ENCODE data around the gene SH2B3. TPM values are rescaled to one million over a fixed set of nuclear protein-coding genes. Genes with fewer than 3 reads are reported as not detected.
A peak's percentile ranks its signal among the peaks of the same experiment; 100 is the strongest.

The SH2B3 gene
- total RNA-seq, 1 donor from 2014 or later = 124 TPM

- Histone ChIP-seq H3K27me3 (no peaks in the 10 kb centered on the region), H3K36me3 (peaks cover 66 to 68% of the 10 kb centered on the region in 2 donors), H3K4me3 (no peak overlapping the region), H3K9me3 (no peaks in the 10 kb centered on the region), H3K4me1 (no peaks in the 10 kb centered on the region), H3K27ac (peak overlapping the region in 1 of 2 donors; percentile 15)
- TF ChIP-seq, protein P1, sequence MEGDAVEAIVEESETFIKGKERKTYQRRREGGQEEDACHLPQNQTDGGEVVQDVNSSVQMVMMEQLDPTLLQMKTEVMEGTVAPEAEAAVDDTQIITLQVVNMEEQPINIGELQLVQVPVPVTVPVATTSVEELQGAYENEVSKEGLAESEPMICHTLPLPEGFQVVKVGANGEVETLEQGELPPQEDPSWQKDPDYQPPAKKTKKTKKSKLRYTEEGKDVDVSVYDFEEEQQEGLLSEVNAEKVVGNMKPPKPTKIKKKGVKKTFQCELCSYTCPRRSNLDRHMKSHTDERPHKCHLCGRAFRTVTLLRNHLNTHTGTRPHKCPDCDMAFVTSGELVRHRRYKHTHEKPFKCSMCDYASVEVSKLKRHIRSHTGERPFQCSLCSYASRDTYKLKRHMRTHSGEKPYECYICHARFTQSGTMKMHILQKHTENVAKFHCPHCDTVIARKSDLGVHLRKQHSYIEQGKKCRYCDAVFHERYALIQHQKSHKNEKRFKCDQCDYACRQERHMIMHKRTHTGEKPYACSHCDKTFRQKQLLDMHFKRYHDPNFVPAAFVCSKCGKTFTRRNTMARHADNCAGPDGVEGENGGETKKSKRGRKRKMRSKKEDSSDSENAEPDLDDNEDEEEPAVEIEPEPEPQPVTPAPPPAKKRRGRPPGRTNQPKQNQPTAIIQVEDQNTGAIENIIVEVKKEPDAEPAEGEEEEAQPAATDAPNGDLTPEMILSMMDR (IDR thresholded peaks at IDR 0.05) = no peak
- DNase-seq (ENCODE audit: low spot score in 2 of 2) = no peak
- intact Hi-C loops (cut with DNase I) = no loop called here
Measured at GRCh38 chr12:111454311-111454710, 48.6 kb downstream of the SH2B3 start.

GRCh38 chr12:111454716-111455447 is 49.2 kb downstream of the SH2B3 start:
- DNase-seq (ENCODE audit: low spot score in 2 of 2) = no peak
- H3K27ac ChIP-seq = peak overlapping the region in 1 of 2 donors; percentile 22
- intact Hi-C loops (cut with DNase I) = no loop called here
- no peaks in the 10 kb centered on the region for H3K4me1 ChIP-seq
- TF ChIP-seq, protein P1 (IDR thresholded peaks at IDR 0.05) = no peak
- H3K4me3 ChIP-seq = no peak overlapping the region
- no peaks in the 10 kb centered on the region for H3K27me3 ChIP-seq
- peaks cover 65 to 69% of the 10 kb centered on the region in 2 donors for H3K36me3 ChIP-seq
- no peaks in the 10 kb centered on the region for H3K9me3 ChIP-seq

DNA sequence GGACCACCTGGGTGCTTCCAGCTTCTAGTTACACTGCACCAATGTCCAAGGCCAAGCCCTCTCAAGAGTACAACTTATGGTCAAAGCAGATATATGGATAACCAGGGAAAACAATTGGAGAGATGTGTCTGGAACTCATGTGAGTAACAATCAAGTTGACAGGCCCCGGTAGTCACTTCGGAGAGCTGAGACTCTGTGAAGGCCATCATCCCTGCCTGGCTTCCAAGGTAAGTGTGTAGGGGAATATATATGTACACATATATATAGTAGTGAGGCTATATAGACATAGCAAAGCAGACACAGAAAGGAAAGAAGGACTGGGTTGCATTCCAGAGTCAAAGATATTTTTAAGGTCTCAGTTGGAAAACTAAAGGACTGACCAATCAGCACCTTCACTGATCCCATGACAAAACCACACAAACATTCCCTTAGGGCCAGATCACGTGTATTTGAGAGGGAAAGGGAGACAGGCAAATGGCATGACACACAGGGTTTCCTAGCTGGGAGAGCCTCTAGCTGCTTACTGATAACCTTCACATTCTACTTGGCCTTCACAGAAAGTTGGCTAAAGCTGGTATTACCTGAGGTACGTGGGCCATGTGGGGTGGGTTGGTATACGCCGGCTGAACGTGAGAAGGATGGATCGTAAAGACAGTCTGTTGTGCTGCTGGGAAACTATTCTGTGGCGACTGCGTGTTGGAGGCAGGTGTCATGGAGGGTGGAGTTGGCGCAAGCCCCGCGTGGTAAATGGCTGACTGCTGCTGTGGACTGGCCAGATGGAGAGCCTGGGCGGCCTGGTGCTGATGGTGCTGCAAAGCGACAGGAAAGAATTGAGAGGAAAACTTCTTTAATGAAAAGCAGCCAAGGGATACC is 50.0 kb downstream of the SH2B3 start:
- intact Hi-C loops (cut with DNase I) = no loop called here
- no peak overlapping the region for H3K4me3 ChIP-seq
- no peaks in the 10 kb centered on the region for H3K4me1 ChIP-seq
- peak overlapping the region; percentile 19 to 22 for H3K27ac ChIP-seq
- H3K36me3 ChIP-seq = peaks cover 66% of the 10 kb centered on the region in 2 donors
- TF ChIP-seq, protein P1 (IDR thresholded peaks at IDR 0.05) = no peak
- no peak for DNase-seq (ENCODE audit: low spot score in 2 of 2)
- no peaks in the 10 kb centered on the region for H3K27me3 ChIP-seq
- H3K9me3 ChIP-seq = no peaks in the 10 kb centered on the region

DNA sequence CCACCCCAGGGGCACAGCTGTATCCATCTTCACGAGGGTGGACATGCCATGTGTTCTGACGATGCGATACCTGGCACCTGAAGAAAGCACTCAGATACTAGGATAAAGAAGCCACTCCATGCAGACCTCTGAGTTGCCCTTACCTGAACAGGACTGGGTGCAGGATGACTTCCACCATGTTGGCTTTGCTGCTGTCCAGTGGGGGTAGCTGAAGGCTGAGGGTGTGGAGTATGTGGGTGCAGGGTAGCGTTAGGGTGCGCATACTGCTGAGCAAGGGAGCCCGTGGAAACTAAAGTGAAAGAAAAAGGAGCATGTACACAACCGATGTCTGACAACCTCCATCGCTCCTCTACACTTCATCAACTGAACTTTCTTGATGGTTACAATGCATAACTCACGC is 51.3 kb downstream of the SH2B3 start:
- no peak for DNase-seq (ENCODE audit: low spot score in 2 of 2)
- TF ChIP-seq, protein P1 (IDR thresholded peaks at IDR 0.05) = no peak
- H3K4me3 ChIP-seq = no peak overlapping the region
- peaks cover 62 to 65% of the 10 kb centered on the region in 2 donors for H3K36me3 ChIP-seq
- no peak overlapping the region for H3K27ac ChIP-seq
- H3K27me3 ChIP-seq = no peaks in the 10 kb centered on the region
- intact Hi-C loops (cut with DNase I) = no loop called here
- no peaks in the 10 kb centered on the region for H3K4me1 ChIP-seq
- H3K9me3 ChIP-seq = no peaks in the 10 kb centered on the region

GRCh38 chr12:111457577-111457976 is 51.9 kb downstream of the SH2B3 start:
- Histone ChIP-seq H3K4me3 (no peak overlapping the region), H3K27ac (no peak overlapping the region), H3K4me1 (no peaks in the 10 kb centered on the region), H3K9me3 (no peaks in the 10 kb centered on the region), H3K36me3 (peaks cover 57 to 62% of the 10 kb centered on the region in 2 donors), H3K27me3 (no peaks in the 10 kb centered on the region)
- TF ChIP-seq, protein P1 (IDR thresholded peaks at IDR 0.05) = no peak
- DNase-seq (ENCODE audit: low spot score in 2 of 2) = no peak
- intact Hi-C loops (cut with DNase I) = no loop called here

All from ascending aorta (tissue), 2 donors.